Gastroesophageal sphincter (tissue), 4 donors: ENCODE results near the gene C5orf63. TPM values are rescaled to one million over a fixed set of nuclear protein-coding genes. Genes with fewer than 3 reads are reported as not detected.

ENCODE experiments used
- ATAC-seq: fragments of 150-250 bp; one replicate; pipeline ENCODE4 v1.9.1; 2016; ENCODE audit warnings: mild to moderate bottlenecking, moderate library complexity
- H3K27ac ChIP-seq, 4 donors: fragments of 200-600 bp; sonication (generic) in 3 of 4; 1 replicate in 3 of 4; 2 replicates in 1 of 4; pipeline ENCODE4 v1.5.1; 2016 to 2019
- H3K27me3 ChIP-seq: fragments of 200-600 bp; sonication (generic); one replicate; pipeline ENCODE4 v1.5.1; 2019
- H3K36me3 ChIP-seq, 2 donors: fragments of 200-600 bp; sonication (generic); one replicate each; pipeline ENCODE4 v1.5.1; 2019; ENCODE audit warnings: control low read depth in 1 of 2
- H3K4me1 ChIP-seq, 3 donors: fragments of 200-600 bp; sonication (generic); 1 replicate in 2 of 3; 2 replicates in 1 of 3; pipeline ENCODE4 v1.5.1; 2016 to 2019; ENCODE audit warnings: control low read depth in 2 of 3
- H3K4me3 ChIP-seq, 2 donors: fragments of 200-600 bp; sonication (generic); one replicate each; pipeline ENCODE4 v1.5.1; 2019; ENCODE audit warnings: mild to moderate bottlenecking in 1 of 2, moderate library complexity in 1 of 2
- H3K9me3 ChIP-seq, 3 donors: fragments of 200-600 bp; sonication (generic); one replicate each; pipeline ENCODE4 v1.5.1; 2017 to 2019; ENCODE audit warnings: control low read depth in 2 of 3
- CTCF ChIP-seq, 4 experiments: fragments of 200-600 bp in 2 of 4; fragments of 450-650 bp in 2 of 4; sonication (generic) in 1 of 4; IDR thresholded peaks; one replicate each; pipeline ENCODE4 v1.5.1; 2017 to 2019; ENCODE audit warnings: antibody characterized with exemption in 4 of 4, mild to moderate bottlenecking in 2 of 4, moderate library complexity in 2 of 4
- EP300 ChIP-seq: sonication (generic); formaldehyde crosslinking; IDR thresholded peaks from one replicate; pipeline ENCODE4 v1.6.1; 2017; ENCODE audit warnings: antibody characterized with exemption, mild to moderate bottlenecking
- POLR2A ChIP-seq, 2 donors: fragments of 450-650 bp; IDR thresholded peaks; one replicate each; pipeline ENCODE4 v1.6.1; 2017; ENCODE audit warnings: antibody characterized with exemption in 2 of 2, mild to moderate bottlenecking in 2 of 2, moderate library complexity in 1 of 2
- POLR2AphosphoS5 ChIP-seq: sonication (generic); formaldehyde crosslinking; IDR thresholded peaks from one replicate; pipeline ENCODE4 v1.6.1; 2017; ENCODE audit warnings: antibody characterized with exemption
- WGBS, 2 donors: methylation state at CpG; one replicate each; pipeline ENCODE4 v1.1.5; 2018; ENCODE audit warnings: low coverage in 1 of 2; 5-methylcytosine and 5-hydroxymethylcytosine counted together
- total RNA-seq, 4 donors: library from RNA; depleted of rRNA; stranded (reverse); fragments of >200 nt; gene quantifications; one replicate each; pipeline ENCODE4 v1.1.0, GENCODE V29; 2016

C5orf63 gene
- total RNA-seq, 4 donors from 2014 or later: 0.59 to 4.2 (median 2.1) TPM

DNA sequence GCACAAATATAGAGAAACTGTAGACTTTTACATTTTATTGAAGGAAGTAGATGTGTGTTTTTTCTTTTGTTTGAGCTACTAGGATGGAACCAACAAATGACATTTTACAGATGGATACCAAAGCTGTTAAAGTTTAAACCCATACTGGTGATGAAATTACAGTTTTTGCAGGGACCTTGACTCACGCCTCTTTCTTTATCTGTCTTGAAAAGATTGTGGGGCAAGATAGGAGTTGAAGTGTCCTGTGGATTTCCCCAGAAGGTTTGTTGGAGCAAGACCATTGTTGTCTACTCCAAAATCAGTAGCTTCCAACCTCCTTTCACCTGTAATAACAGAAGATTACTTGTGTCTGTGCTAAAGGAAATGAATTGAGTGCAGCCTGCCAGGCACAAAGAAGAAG, 4.1 kb upstream of the C5orf63 start:
- Histone ChIP-seq H3K4me3 (no peak overlapping the region), H3K36me3 (no peaks in the 10 kb centered on the region), H3K9me3 (no peaks in the 10 kb centered on the region), H3K27ac (no peak overlapping the region), H3K27me3 (peaks cover 15% of the 10 kb centered on the region), H3K4me1 (peaks cover 0 to 5% (median 0%) of the 10 kb centered on the region in 3 donors)
- TF ChIP-seq CTCF (IDR thresholded peaks at IDR 0.05) (no peak), EP300 (no peak), POLR2A (IDR thresholded peaks at IDR 0.05) (no peak)
- no peak for ATAC-seq
- 63 to 82% methylated on average over 1 of the region's 1 CpG for WGBS, 2 donors

DNA sequence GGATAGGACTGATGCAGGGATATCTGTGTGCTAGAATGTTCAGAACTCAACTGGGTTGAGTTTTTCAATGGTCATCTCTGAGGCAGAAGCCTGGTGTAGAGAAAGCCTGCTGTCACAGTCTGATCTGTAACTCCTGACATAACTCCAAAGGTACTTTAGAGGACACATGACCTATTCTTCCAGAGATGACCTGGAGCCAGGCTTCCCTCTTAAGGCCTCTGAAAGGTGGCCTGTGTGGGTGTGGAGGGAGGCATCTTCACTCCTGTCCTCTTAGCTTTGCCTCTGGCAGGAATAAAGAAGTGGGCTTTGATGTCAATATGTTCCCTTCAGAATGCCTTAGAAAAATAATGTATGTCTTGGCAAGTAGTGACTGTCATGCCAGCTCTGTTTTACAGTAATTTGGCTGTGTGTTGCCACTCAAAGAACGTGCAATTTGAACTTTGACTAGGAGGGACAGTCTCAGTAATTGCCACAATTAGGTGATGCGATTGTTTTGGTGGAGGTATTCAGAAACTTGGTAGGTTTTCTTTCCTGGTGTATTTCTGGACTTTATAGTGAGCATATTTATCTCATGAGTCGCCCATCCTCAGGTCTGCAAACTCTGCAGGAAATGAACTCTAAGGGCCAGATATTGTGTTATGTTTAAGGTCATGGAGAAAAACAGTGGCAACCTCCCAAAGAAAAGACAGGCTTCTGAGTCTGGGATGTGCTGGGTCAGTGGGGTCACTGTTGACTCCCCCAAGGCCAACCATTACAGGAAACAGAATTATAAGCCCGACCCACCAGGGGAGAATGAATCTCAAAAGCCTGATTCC, 3.2 kb upstream of the C5orf63 start:
- peaks cover 0 to 8% (median 0%) of the 10 kb centered on the region in 3 donors for H3K4me1 ChIP-seq
- no peak overlapping the region for H3K27ac ChIP-seq
- H3K9me3 ChIP-seq: no peaks in the 10 kb centered on the region
- ATAC-seq: peak; percentile 25
- H3K36me3 ChIP-seq: no peaks in the 10 kb centered on the region
- TF ChIP-seq POLR2A (IDR thresholded peaks at IDR 0.05): no peak
- no peak for TF ChIP-seq CTCF (IDR thresholded peaks at IDR 0.05)
- TF ChIP-seq EP300: no peak
- TF ChIP-seq POLR2AphosphoS5: no peak
- H3K27me3 ChIP-seq: peaks cover 15% of the 10 kb centered on the region
- H3K4me3 ChIP-seq: no peak overlapping the region
- WGBS, 2 donors: 38 to 72% methylated on average over 1 to 4 of the region's 4 CpGs

GRCh38 chr5:127074466-127074865, 1.2 kb upstream of the C5orf63 start:
- Histone ChIP-seq H3K4me3 (no peak overlapping the region), H3K36me3 (no peaks in the 10 kb centered on the region), H3K27me3 (peaks cover 10% of the 10 kb centered on the region), H3K4me1 (peaks cover 0 to 8% (median 0%) of the 10 kb centered on the region in 3 donors), H3K27ac (no peak overlapping the region), H3K9me3 (no peaks in the 10 kb centered on the region)
- no peak for ATAC-seq
- TF ChIP-seq POLR2A (IDR thresholded peaks at IDR 0.05) (no peak), POLR2AphosphoS5 (no peak), CTCF (IDR thresholded peaks at IDR 0.05) (no peak), EP300 (no peak)
- 77 to 89% methylated on average over 3 of the region's 3 CpGs for WGBS, 2 donors

DNA sequence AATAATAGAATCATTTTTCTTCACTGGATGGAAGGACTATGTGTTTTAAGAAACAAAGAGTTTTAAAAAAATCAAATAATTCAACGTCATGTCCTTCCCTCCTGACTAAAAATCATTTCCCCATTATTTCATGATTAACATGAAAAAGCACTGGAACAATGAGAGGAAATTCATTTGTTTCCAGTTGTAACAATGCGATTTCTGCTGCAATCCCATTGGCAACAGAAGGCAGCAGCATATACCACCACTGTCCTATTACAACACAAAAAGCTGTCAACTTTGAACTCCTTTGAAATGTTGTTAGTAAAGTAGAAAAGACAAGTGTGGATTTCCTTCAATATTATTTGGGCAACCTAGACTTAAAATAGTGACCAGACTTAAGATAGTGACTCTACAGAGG, 3.1 kb downstream of the C5orf63 start:
- 90% methylated on average over 2 of the region's 2 CpGs for WGBS, 2 donors
- no peak overlapping the region for H3K4me3 ChIP-seq
- no peak overlapping the region for H3K27ac ChIP-seq
- H3K36me3 ChIP-seq: no peaks in the 10 kb centered on the region
- no peaks in the 10 kb centered on the region for H3K9me3 ChIP-seq
- ATAC-seq: no peak
- H3K27me3 ChIP-seq: no peaks in the 10 kb centered on the region
- H3K4me1 ChIP-seq: peaks cover 0 to 8% (median 0%) of the 10 kb centered on the region in 3 donors
- no peak for TF ChIP-seq EP300
- TF ChIP-seq CTCF (IDR thresholded peaks at IDR 0.05): no peak
- TF ChIP-seq POLR2A (IDR thresholded peaks at IDR 0.05): no peak
- TF ChIP-seq POLR2AphosphoS5: no peak
